Tibial artery (tissue), 4 donors: ENCODE data around the gene EGFL7.

ENCODE experiments used
- DNase-seq, 2 donors: peaks; one replicate each; pipeline ENCODE4 v3.0.0-alpha.2; 2019
- H3K27ac ChIP-seq, 2 donors: fragments of 200-600 bp; sonication (generic) in 1 of 2; 1 replicate in 1 of 2; 2 replicates in 1 of 2; pipeline ENCODE4 v1.5.1; 2018 to 2019; ENCODE audit warnings: mild to moderate bottlenecking in 1 of 2
- H3K27me3 ChIP-seq, 2 donors: fragments of 200-600 bp; sonication (generic) in 1 of 2; one replicate each; pipeline versions ENCODE4 v1.5.1 to v1.6.0; 2016 to 2019
- H3K36me3 ChIP-seq, 3 donors: fragments of 200-600 bp; sonication (generic) in 2 of 3; one replicate each; pipeline ENCODE4 v1.5.1; 2016 to 2019; ENCODE audit warnings: mild to moderate bottlenecking in 2 of 3
- H3K4me1 ChIP-seq, 4 donors: fragments of 200-600 bp; sonication (generic) in 2 of 4; 1 replicate in 3 of 4; 2 replicates in 1 of 4; pipeline ENCODE4 v1.5.1; 2016 to 2019
- H3K4me3 ChIP-seq, 2 donors: fragments of 200-600 bp; sonication (generic) in 1 of 2; 1 replicate in 1 of 2; 2 replicates in 1 of 2; pipeline ENCODE4 v1.5.1; 2018 to 2019; ENCODE audit warnings: mild to moderate bottlenecking in 2 of 2
- H3K9me3 ChIP-seq, 3 donors: fragments of 200-600 bp; sonication (generic) in 1 of 3; one replicate each; pipeline ENCODE4 v1.5.1; 2016 to 2019
- CTCF ChIP-seq, 2 experiments: fragments of 200-600 bp in 1 of 2; fragments of 450-650 bp in 1 of 2; IDR thresholded peaks; one replicate each; pipeline ENCODE4 v1.5.1; 2017 to 2019; ENCODE audit warnings: antibody characterized with exemption in 2 of 2, mild to moderate bottlenecking in 1 of 2, moderate library complexity in 1 of 2
- intact Hi-C: fragments of 100-400 bp; cut with DNase I; formaldehyde crosslinking; loops from one replicate; pipeline ENCODE4 v1.15.0; 2023; ENCODE audit warnings: low total_unique reads

EGFL7 gene

GRCh38 chr9:136689108-136689460 lies 26.4 kb downstream of the EGFL7 start:
- H3K36me3 ChIP-seq: no peaks in the 10 kb centered on the region
- no peak for DNase-seq
- TF ChIP-seq CTCF (IDR thresholded peaks at IDR 0.05): no peak
- no peak overlapping the region for H3K27ac ChIP-seq
- no peaks in the 10 kb centered on the region for H3K9me3 ChIP-seq
- peaks cover 0 to 49% (median 24%) of the 10 kb centered on the region in 4 donors for H3K4me1 ChIP-seq
- no peak overlapping the region for H3K4me3 ChIP-seq
- H3K27me3 ChIP-seq: peaks cover 0 to 4% of the 10 kb centered on the region in 2 donors
- intact Hi-C loops: no loop called here

GRCh38 chr9:136690104-136690805 lies 27.5 kb downstream of the EGFL7 start:
- Histone ChIP-seq H3K4me3 (no peak overlapping the region), H3K4me1 (peaks cover 0 to 49% (median 19%) of the 10 kb centered on the region in 4 donors), H3K36me3 (no peaks in the 10 kb centered on the region), H3K27me3 (peaks cover 0 to 13% of the 10 kb centered on the region in 2 donors), H3K27ac (no peak overlapping the region), H3K9me3 (no peaks in the 10 kb centered on the region)
- no peak for DNase-seq
- no peak for TF ChIP-seq CTCF (IDR thresholded peaks at IDR 0.05)
- intact Hi-C loops: no loop called here

- Histone ChIP-seq H3K4me1 (peaks cover 0 to 47% (median 14%) of the 10 kb centered on the region in 4 donors), H3K27me3 (peaks cover 0 to 19% of the 10 kb centered on the region in 2 donors), H3K36me3 (no peaks in the 10 kb centered on the region), H3K27ac (no peak overlapping the region), H3K4me3 (no peak overlapping the region), H3K9me3 (no peaks in the 10 kb centered on the region)
- TF ChIP-seq CTCF (IDR thresholded peaks at IDR 0.05): no peak
- DNase-seq: no peak
- intact Hi-C loops: no loop called here
Measured at GRCh38 chr9:136690806-136691261, 28.1 kb downstream of the EGFL7 start.

- Histone ChIP-seq H3K4me1 (peaks cover 0 to 44% (median 7%) of the 10 kb centered on the region in 4 donors), H3K27ac (no peak overlapping the region), H3K27me3 (peaks cover 0 to 26% of the 10 kb centered on the region in 2 donors), H3K9me3 (no peaks in the 10 kb centered on the region), H3K4me3 (no peak overlapping the region), H3K36me3 (no peaks in the 10 kb centered on the region)
- TF ChIP-seq CTCF (IDR thresholded peaks at IDR 0.05): no peak
- intact Hi-C loops: no loop called here
- DNase-seq: no peak
Measured at GRCh38 chr9:136691316-136692184, 28.8 kb downstream of the EGFL7 start.

GRCh38 chr9:136692185-136693134 lies 29.7 kb downstream of the EGFL7 start:
- Histone ChIP-seq H3K27me3 (peaks cover 0 to 32% of the 10 kb centered on the region in 2 donors), H3K27ac (no peak overlapping the region), H3K4me3 (no peak overlapping the region), H3K9me3 (no peaks in the 10 kb centered on the region), H3K4me1 (peaks cover 0 to 36% (median 4%) of the 10 kb centered on the region in 4 donors), H3K36me3 (no peaks in the 10 kb centered on the region)
- intact Hi-C loops: no loop called here
- DNase-seq: no peak
- TF ChIP-seq CTCF (IDR thresholded peaks at IDR 0.05): no peak
